Liver (tissue), 9 donors: Measurements from ENCODE around the gene LIX1L. TPM values are rescaled to one million over a fixed set of nuclear protein-coding genes. Genes with fewer than 3 reads are reported as not detected.

Experiments used
- DNase-seq: peaks from one replicate; pipeline ENCODE4 v3.0.0-alpha.2; 2017; ENCODE audit warnings: low spot score
- H3K27ac ChIP-seq, 2 donors: one replicate each; pipeline ENCODE4 v1.7.0; 2013; ENCODE audit warnings: inconsistent platforms in 2 of 2, low read length in 2 of 2, control low read depth in 1 of 2, low read depth in 1 of 2, mild to moderate bottlenecking in 1 of 2
- H3K27me3 ChIP-seq, 4 donors: one replicate each; pipeline versions ENCODE4 v1.6.1 to v1.7.0; 2013; ENCODE audit warnings: low read length in 3 of 4, inconsistent platforms in 1 of 4, mild to moderate bottlenecking in 1 of 4, moderate library complexity in 1 of 4; ENCODE audit not compliant: control insufficient read depth in 4 of 4, insufficient read depth in 4 of 4
- H3K36me3 ChIP-seq, 4 donors: one replicate each; pipeline versions ENCODE4 v1.6.1 to v1.7.0; 2013; ENCODE audit warnings: low read length in 3 of 4, mild to moderate bottlenecking in 3 of 4, low read depth in 1 of 4, moderate library complexity in 1 of 4; ENCODE audit not compliant: control insufficient read depth in 4 of 4, insufficient read depth in 3 of 4
- H3K4me1 ChIP-seq, 4 donors: one replicate each; pipeline versions ENCODE4 v1.6.1 to v1.7.0; 2013; ENCODE audit warnings: low read length in 3 of 4, mild to moderate bottlenecking in 3 of 4, moderate library complexity in 1 of 4; ENCODE audit not compliant: control insufficient read depth in 4 of 4, insufficient read depth in 4 of 4
- H3K4me3 ChIP-seq, 3 donors: one replicate each; pipeline versions ENCODE4 v1.6.1 to v1.7.0; 2013; ENCODE audit warnings: low read length in 3 of 3, control low read depth in 1 of 3, low read depth in 1 of 3, mild to moderate bottlenecking in 1 of 3
- H3K9ac ChIP-seq, 2 donors: one replicate each; pipeline ENCODE4 v1.7.0; 2013; ENCODE audit warnings: low read length in 2 of 2, mild to moderate bottlenecking in 2 of 2, moderate library complexity in 2 of 2, control low read depth in 1 of 2, low read depth in 1 of 2
- H3K9me3 ChIP-seq, 4 donors: one replicate each; pipeline versions ENCODE4 v1.6.1 to v1.7.0; 2013; ENCODE audit warnings: low read length in 3 of 4; ENCODE audit not compliant: control insufficient read depth in 4 of 4
- ATF3 ChIP-seq: IDR thresholded peaks from 2 replicates; pipeline ENCODE4 v1.6.1; 2016; ENCODE audit warnings: antibody characterized with exemption
- CTCF ChIP-seq: fragments of 150-350 bp; IDR thresholded peaks from 2 replicates; pipeline ENCODE4 v1.5.1; 2017; ENCODE audit warnings: improper control_type of control experiment, low read depth, low read length; ENCODE audit not compliant: missing input control
- EGR1 ChIP-seq, 2 donors: IDR thresholded peaks; 2 replicates each; pipeline ENCODE4 v1.6.1; 2016 to 2018; ENCODE audit warnings: antibody characterized with exemption in 2 of 2, low read depth in 2 of 2
- FOXA1 ChIP-seq: IDR thresholded peaks from 2 replicates; pipeline ENCODE4 v1.6.1; 2016; ENCODE audit warnings: antibody characterized with exemption
- FOXA2 ChIP-seq: IDR thresholded peaks from 2 replicates; pipeline ENCODE4 v1.6.1; 2016; ENCODE audit warnings: antibody characterized with exemption
- GABPA ChIP-seq, 2 donors: IDR thresholded peaks in 1 of 2; conservative IDR thresholded peaks in 1 of 2; 2 replicates each; pipeline ENCODE4 v1.6.1; 2016; ENCODE audit warnings: antibody characterized with exemption in 2 of 2, mild to moderate bottlenecking in 1 of 2, moderate library complexity in 1 of 2
- HNF4A ChIP-seq, 2 donors: conservative IDR thresholded peaks; 2 replicates each; pipeline ENCODE4 v1.6.1; 2016; ENCODE audit warnings: antibody characterized with exemption in 2 of 2, mild to moderate bottlenecking in 2 of 2
- HNF4G ChIP-seq: IDR thresholded peaks from 2 replicates; pipeline ENCODE4 v1.6.1; 2016; ENCODE audit warnings: antibody characterized with exemption
- JUND ChIP-seq, 2 donors: IDR thresholded peaks; 2 replicates each; pipeline ENCODE4 v1.6.1; 2016; ENCODE audit warnings: antibody characterized with exemption in 2 of 2
- NR2F2 ChIP-seq: IDR thresholded peaks from 2 replicates; pipeline ENCODE4 v1.6.1; 2016; ENCODE audit warnings: antibody characterized with exemption
- RAD21 ChIP-seq, 2 donors: IDR thresholded peaks; 2 replicates each; pipeline ENCODE4 v1.6.1; 2016; ENCODE audit warnings: antibody characterized with exemption in 2 of 2, mild to moderate bottlenecking in 2 of 2
- RXRA ChIP-seq, 2 donors: IDR thresholded peaks; 2 replicates each; pipeline ENCODE4 v1.6.1; 2017 to 2018; ENCODE audit warnings: antibody characterized with exemption in 2 of 2, mild to moderate bottlenecking in 1 of 2
- SP1 ChIP-seq: IDR thresholded peaks from 2 replicates; pipeline ENCODE4 v1.6.1; 2018; ENCODE audit warnings: antibody characterized with exemption, mild to moderate bottlenecking
- TAF1 ChIP-seq: conservative IDR thresholded peaks from 2 replicates; pipeline ENCODE4 v1.6.1; 2016; ENCODE audit warnings: antibody characterized with exemption, mild to moderate bottlenecking
- YY1 ChIP-seq: IDR thresholded peaks from 2 replicates; pipeline ENCODE4 v1.6.1; 2016; ENCODE audit warnings: antibody characterized with exemption, mild to moderate bottlenecking
- WGBS: extraction: QIAGEN DNeasy Blood & Tissue Kit; methylation state at CpG from one replicate; pipeline ENCODE4 v1.1.7; 2013; 5-methylcytosine and 5-hydroxymethylcytosine counted together
- polyA plus RNA-seq, 2 donors: library from polyadenylated mRNA; stranded (reverse) in 1 of 2; unstranded in 1 of 2; fragments of 200-250 nt in 1 of 2; fragments of >200 nt in 1 of 2; fragmentation: Nextera tagmentation in 1 of 2; extraction: Ambion mirVana in 1 of 2; gene quantifications; one replicate each; pipeline versions ENCODE4 v1.2.1 to v1.2.3, GENCODE V29; 2013 to 2015
- total RNA-seq, 2 donors: library from RNA; depleted of rRNA; stranded (reverse); fragments of >200 nt; gene quantifications; one replicate each; pipeline ENCODE4 v1.2.3, GENCODE V29; 2014
- TF ChIP-seq, protein P1 (sequence below): IDR thresholded peaks from 2 replicates; pipeline ENCODE4 v1.6.1; 2016; ENCODE audit warnings: antibody characterized with exemption
- donor health status: healthy.
- donor health status: healthy.
- donor health status: healthy.
- donor health status: healthy.
- donor health status: healthy.

Gene LIX1L
- total and polyA plus RNA-seq, 4 donors = 4.6 to 8.6 (median 6.3) TPM

- H3K9ac ChIP-seq = no peak overlapping the region
- no peak overlapping the region for H3K4me3 ChIP-seq
- no peaks in the 10 kb centered on the region for H3K9me3 ChIP-seq
- TF ChIP-seq EGR1 (IDR thresholded peaks at IDR 0.05; ENCODE audit: low read depth in 2 of 2) (no peak), HNF4G (no peak), GABPA (IDR thresholded peaks at IDR 0.05 in 1 of 2, conservative IDR thresholded peaks at IDR 0.05 in 1 of 2) (no peak), SP1 (no peak), CTCF (no peak), ATF3 (no peak), RAD21 (IDR thresholded peaks at IDR 0.05) (no peak), NR2F2 (no peak), TAF1 (no peak), FOXA2 (no peak), JUND (IDR thresholded peaks at IDR 0.05) (no peak), YY1 (no peak), HNF4A (conservative IDR thresholded peaks at IDR 0.05) (no peak)
- TF ChIP-seq, protein P1, sequence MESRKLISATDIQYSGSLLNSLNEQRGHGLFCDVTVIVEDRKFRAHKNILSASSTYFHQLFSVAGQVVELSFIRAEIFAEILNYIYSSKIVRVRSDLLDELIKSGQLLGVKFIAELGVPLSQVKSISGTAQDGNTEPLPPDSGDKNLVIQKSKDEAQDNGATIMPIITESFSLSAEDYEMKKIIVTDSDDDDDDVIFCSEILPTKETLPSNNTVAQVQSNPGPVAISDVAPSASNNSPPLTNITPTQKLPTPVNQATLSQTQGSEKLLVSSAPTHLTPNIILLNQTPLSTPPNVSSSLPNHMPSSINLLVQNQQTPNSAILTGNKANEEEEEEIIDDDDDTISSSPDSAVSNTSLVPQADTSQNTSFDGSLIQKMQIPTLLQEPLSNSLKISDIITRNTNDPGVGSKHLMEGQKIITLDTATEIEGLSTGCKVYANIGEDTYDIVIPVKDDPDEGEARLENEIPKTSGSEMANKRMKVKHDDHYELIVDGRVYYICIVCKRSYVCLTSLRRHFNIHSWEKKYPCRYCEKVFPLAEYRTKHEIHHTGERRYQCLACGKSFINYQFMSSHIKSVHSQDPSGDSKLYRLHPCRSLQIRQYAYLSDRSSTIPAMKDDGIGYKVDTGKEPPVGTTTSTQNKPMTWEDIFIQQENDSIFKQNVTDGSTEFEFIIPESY = no peak
- H3K27me3 ChIP-seq = no peaks in the 10 kb centered on the region
- no peak for DNase-seq
- no peak overlapping the region for H3K27ac ChIP-seq
- WGBS = 81% methylated on average over 10 of the region's 10 CpGs
- no peaks in the 10 kb centered on the region for H3K4me1 ChIP-seq
- peaks cover 4 to 9% (median 7%) of the 10 kb centered on the region in 4 donors for H3K36me3 ChIP-seq
These were observed 50.7 kb downstream of the LIX1L start for GRCh38 chr1:145906954-145907753.

DNA sequence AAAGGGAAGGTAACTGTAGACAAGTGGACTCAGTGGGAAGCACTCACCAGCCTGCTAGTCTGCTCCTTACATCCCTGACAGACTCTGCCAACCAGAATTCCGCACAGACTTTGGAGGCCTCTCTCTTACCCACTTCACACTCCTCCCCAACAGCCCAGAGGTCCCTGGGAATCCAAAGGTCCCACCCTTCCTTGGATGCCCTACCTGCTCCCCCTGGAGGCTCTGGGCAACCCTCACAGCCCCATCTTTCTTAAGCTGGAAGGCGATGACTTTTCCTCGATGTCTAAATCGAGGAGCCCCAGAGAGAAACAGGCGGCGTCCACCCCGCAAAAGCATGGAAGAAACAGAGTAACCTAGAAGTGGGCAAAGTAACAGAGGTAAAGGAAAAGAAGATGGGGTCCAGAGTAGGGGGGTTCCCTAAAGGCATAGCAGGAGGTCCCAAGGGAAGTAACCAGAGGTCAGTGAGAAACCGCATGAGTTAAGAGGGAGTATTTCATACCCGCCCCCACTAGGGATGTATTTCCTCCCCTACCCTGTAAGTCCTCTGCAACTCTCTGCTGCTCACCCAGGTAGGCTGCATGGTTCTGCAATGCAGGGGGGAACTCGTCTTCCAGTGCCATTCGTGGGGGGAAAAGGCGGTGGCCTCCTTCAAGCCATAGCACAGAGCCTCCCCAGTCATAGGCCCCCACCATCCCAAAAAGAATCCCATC, 56.4 kb downstream of the LIX1L start:
- no peaks in the 10 kb centered on the region for H3K36me3 ChIP-seq
- H3K9me3 ChIP-seq = no peaks in the 10 kb centered on the region
- 94% methylated on average over 12 of the region's 12 CpGs for WGBS
- DNase-seq = no peak
- H3K9ac ChIP-seq = no peak overlapping the region
- no peaks in the 10 kb centered on the region for H3K27me3 ChIP-seq
- no peak overlapping the region for H3K4me3 ChIP-seq
- no peaks in the 10 kb centered on the region for H3K4me1 ChIP-seq
- no peak overlapping the region for H3K27ac ChIP-seq
- TF ChIP-seq FOXA1 (no peak), HNF4A (conservative IDR thresholded peaks at IDR 0.05) (no peak), RAD21 (IDR thresholded peaks at IDR 0.05) (no peak), RXRA (IDR thresholded peaks at IDR 0.05) (no peak), FOXA2 (no peak), TAF1 (no peak), GABPA (IDR thresholded peaks at IDR 0.05 in 1 of 2, conservative IDR thresholded peaks at IDR 0.05 in 1 of 2) (no peak)
- TF ChIP-seq, protein P1 = no peak
